ENCODE data around the gene TMEM238. TPM values are rescaled to one million over a fixed set of nuclear protein-coding genes. Genes with fewer than 3 reads are reported as not detected.

Gene TMEM238
- total and polyA plus RNA-seq, 9 of the 15 experiments (the other 6 are each of a cell fraction or from before 2014, with no cell fraction given): 0.18 to 5.1 (median 1.3) TPM; not detected in 4

GRCh38 chr19:55348317-55349034 lies 35.6 kb downstream of the TMEM238 start (continued):
- TF ChIP-seq ZNF280A (IDR thresholded peaks at IDR 0.05; ENCODE audit: low read depth, partially characterized antibody) (no peak), ZNF639 (CRISPR knock-in tag; conservative IDR thresholded peaks at IDR 0.05 in 1 of 2, IDR thresholded peaks at IDR 0.05 in 1 of 2) (no peak), SIX5 (IDR thresholded peaks at IDR 0.05; ENCODE audit: borderline replicate concordance in 1 of 2, insufficient read depth in 1 of 2, low read depth in 1 of 2, low read length in 2 of 2) (no peak), RBFOX2 (IDR thresholded peaks at IDR 0.05; ENCODE audit: low read depth, low read length) (peak; percentile 43), RNF219 (CRISPR knock-in tag; IDR thresholded peaks at IDR 0.05) (no peak), ZNF512 (tag; IDR thresholded peaks at IDR 0.05) (no peak), C11orf30 (IDR thresholded peaks at IDR 0.05; ENCODE audit: low read depth) (no peak), GABPA (tag; conservative IDR thresholded peaks at IDR 0.05; ENCODE audit: low read depth) (no peak), POLR2AphosphoS2 (IDR thresholded peaks at IDR 0.05; ENCODE audit: low read length) (0 out of 2 replicates have a peak, but pooled peaks have one; percentile 42), TEAD1 (CRISPR knock-in tag; IDR thresholded peaks at IDR 0.05) (no peak), CTCF (IDR thresholded peaks at IDR 0.05 in 2 of 3, conservative IDR thresholded peaks at IDR 0.05 in 1 of 3; ENCODE audit: insufficient read depth in 2 of 3, low read depth in 1 of 3, low read length in 3 of 3) (no peak), MTA3 (IDR thresholded peaks at IDR 0.05; ENCODE audit: borderline replicate concordance) (no peak), MEF2D (tag; conservative IDR thresholded peaks at IDR 0.05; ENCODE audit: low read depth) (no peak)

Measured in K562 (cell line).